Measurements from ENCODE around the gene UTP25. TPM values are rescaled to one million over a fixed set of nuclear protein-coding genes. Genes with fewer than 3 reads are reported as not detected.

UTP25 gene
- total and polyA plus RNA-seq, 2 of the 4 experiments (the other 2 are of a cell fraction) = 7.1 to 17.4 TPM

DNA sequence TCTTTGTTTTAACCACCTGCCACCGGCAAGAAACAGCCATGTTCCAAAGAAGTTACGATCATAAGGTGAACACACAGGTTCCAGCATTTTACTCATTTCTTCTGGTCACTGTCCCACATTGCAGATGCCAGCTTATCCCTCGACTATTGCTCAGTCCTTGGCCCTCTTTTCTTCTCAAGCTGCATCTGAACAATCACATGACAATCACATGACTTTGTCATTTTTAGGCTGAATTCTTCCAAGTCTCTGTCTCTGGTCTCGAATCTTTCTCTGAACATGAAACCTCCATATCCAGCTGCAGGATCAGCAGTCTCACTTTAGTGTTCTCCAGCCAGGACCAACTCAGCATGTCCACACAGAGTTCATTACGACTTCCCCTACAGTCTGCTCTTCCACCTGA, 53.8 kb downstream of the UTP25 start:
- H3K18ac ChIP-seq (ENCODE audit: low read depth, low read length) = no peak overlapping the region
- no peak overlapping the region for H3K4me3 ChIP-seq (ENCODE audit: insufficient read depth, low read depth, low read length)
- no peak overlapping the region for H4K8ac ChIP-seq (ENCODE audit: low read depth in 2 of 2, low read length in 2 of 2)
- H3K79me1 ChIP-seq (ENCODE audit: low read depth in 1 of 2, low read length in 2 of 2) = no peaks in the 10 kb centered on the region
- H3K14ac ChIP-seq (replicated peaks; ENCODE audit: low read depth, low read length) = no peak overlapping the region
- H3K23ac ChIP-seq (ENCODE audit: low read depth, low read length) = no peak overlapping the region
- H3K9ac ChIP-seq (ENCODE audit: low read depth, low read length) = no peak overlapping the region
- H3K4me2 ChIP-seq (ENCODE audit: low read depth, low read length) = no peak overlapping the region
- peaks cover 7% of the 10 kb centered on the region for H3K4me1 ChIP-seq (ENCODE audit: control insufficient read depth, insufficient read depth, low read length)
- H3K56ac ChIP-seq (ENCODE audit: extremely low read depth, insufficient read depth, low read length) = no peak overlapping the region
- ChIA-PET POLR2A (ENCODE audit: unreplicated experiment) (no interaction called here), CTCF (no interaction called here)
- 86% methylated on average over 5 of the region's 5 CpGs; no CpG with 5 or more reads in 1 of the 2 experiments for WGBS, 2 experiments (ENCODE audit: extremely low coverage in 2 of 2, insufficient read length in 1 of 2)
- no peak overlapping the region for H3K27ac ChIP-seq (ENCODE audit: insufficient read depth, low read length)
- no peaks in the 10 kb centered on the region for H4K20me1 ChIP-seq (ENCODE audit: insufficient read depth, low read length)
- H4K91ac ChIP-seq (ENCODE audit: insufficient read depth, low read depth, low read length) = no peak overlapping the region
- no peaks in the 10 kb centered on the region for H3K27me3 ChIP-seq (ENCODE audit: control insufficient read depth, insufficient read depth, low read length)
- no peak overlapping the region for H2AK9ac ChIP-seq (replicated peaks; ENCODE audit: low read depth, low read length, poor library complexity)
- H3K9me3 ChIP-seq (ENCODE audit: control insufficient read depth, insufficient read depth, low read length) = no peaks in the 10 kb centered on the region
- H3K9me1 ChIP-seq (ENCODE audit: insufficient read depth, low read length) = peaks cover 6% of the 10 kb centered on the region
- BruUV-seq (replicated peaks) = no TSS peak
- DNase-seq (no peak), ATAC-seq (ENCODE audit: low read depth) (no peak)
- H2BK20ac ChIP-seq (ENCODE audit: low read depth, low read length) = peak overlapping the region; percentile 34; the same call in 1 of the 2 replicates
- intact Hi-C loops (cut with micrococcal nuclease) (no loop called here), dilution Hi-C loops (cut with HindIII; ENCODE audit: low sequenced_read_pairs, unreplicated experiment) (no loop called here), in situ Hi-C loops (cut with MboI; ENCODE audit: low sequenced_read_pairs) (no loop called here)
- no peak overlapping the region for H2BK15ac ChIP-seq (ENCODE audit: low read depth, low read length)
- no peak overlapping the region for H2AFZ ChIP-seq (replicated peaks; ENCODE audit: low read length, poor library complexity)
- H3K4ac ChIP-seq (ENCODE audit: low read depth, low read length) = no peak overlapping the region
- H4K5ac ChIP-seq (ENCODE audit: low read depth, low read length) = no peak overlapping the region
- H2AK5ac ChIP-seq (ENCODE audit: low read depth, low read length) = peak overlapping the region; percentile 40; the same call in 1 of the 2 replicates
- H2BK120ac ChIP-seq (ENCODE audit: low read depth, low read length) = no peak overlapping the region
- no peak overlapping the region for H2BK5ac ChIP-seq (ENCODE audit: low read depth, low read length, poor library complexity, severe bottlenecking)
- no peaks in the 10 kb centered on the region for H3K36me3 ChIP-seq (ENCODE audit: control insufficient read depth, insufficient read depth, low read length)
- TF ChIP-seq POLR2A (IDR thresholded peaks at IDR 0.05; ENCODE audit: low read depth, low read length) (no peak), CHD1 (IDR thresholded peaks at IDR 0.05; ENCODE audit: low read depth, low read length) (no peak), CEBPB (IDR thresholded peaks at IDR 0.05; ENCODE audit: low read depth, low read length) (no peak), MAFK (IDR thresholded peaks at IDR 0.05; ENCODE audit: low read depth, low read length) (no peak), SMC3 (IDR thresholded peaks at IDR 0.05; ENCODE audit: low read depth, low read length) (no peak), MXI1 (IDR thresholded peaks at IDR 0.05; ENCODE audit: borderline replicate concordance, low read depth, low read length) (no peak), NFE2L2 (IDR thresholded peaks at IDR 0.05; ENCODE audit: low read depth, low read length) (no peak), BHLHE40 (IDR thresholded peaks at IDR 0.05; ENCODE audit: low read depth, low read length) (no peak), RCOR1 (IDR thresholded peaks at IDR 0.05; ENCODE audit: insufficient replicate concordance, low read length) (no peak), FOS (IDR thresholded peaks at IDR 0.05; ENCODE audit: low read depth, low read length) (no peak), RFX5 (IDR thresholded peaks at IDR 0.05; ENCODE audit: low read depth, low read length) (no peak), RAD21 (IDR thresholded peaks at IDR 0.05; ENCODE audit: low read length) (no peak), MAZ (IDR thresholded peaks at IDR 0.05; ENCODE audit: borderline replicate concordance, low read depth, low read length) (no peak)
- TF ChIP-seq, protein P1, sequence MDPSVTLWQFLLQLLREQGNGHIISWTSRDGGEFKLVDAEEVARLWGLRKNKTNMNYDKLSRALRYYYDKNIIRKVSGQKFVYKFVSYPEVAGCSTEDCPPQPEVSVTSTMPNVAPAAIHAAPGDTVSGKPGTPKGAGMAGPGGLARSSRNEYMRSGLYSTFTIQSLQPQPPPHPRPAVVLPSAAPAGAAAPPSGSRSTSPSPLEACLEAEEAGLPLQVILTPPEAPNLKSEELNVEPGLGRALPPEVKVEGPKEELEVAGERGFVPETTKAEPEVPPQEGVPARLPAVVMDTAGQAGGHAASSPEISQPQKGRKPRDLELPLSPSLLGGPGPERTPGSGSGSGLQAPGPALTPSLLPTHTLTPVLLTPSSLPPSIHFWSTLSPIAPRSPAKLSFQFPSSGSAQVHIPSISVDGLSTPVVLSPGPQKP (IDR thresholded peaks at IDR 0.05; ENCODE audit: borderline replicate concordance, low read depth, low read length) = no peak
- TF ChIP-seq, protein P2, sequence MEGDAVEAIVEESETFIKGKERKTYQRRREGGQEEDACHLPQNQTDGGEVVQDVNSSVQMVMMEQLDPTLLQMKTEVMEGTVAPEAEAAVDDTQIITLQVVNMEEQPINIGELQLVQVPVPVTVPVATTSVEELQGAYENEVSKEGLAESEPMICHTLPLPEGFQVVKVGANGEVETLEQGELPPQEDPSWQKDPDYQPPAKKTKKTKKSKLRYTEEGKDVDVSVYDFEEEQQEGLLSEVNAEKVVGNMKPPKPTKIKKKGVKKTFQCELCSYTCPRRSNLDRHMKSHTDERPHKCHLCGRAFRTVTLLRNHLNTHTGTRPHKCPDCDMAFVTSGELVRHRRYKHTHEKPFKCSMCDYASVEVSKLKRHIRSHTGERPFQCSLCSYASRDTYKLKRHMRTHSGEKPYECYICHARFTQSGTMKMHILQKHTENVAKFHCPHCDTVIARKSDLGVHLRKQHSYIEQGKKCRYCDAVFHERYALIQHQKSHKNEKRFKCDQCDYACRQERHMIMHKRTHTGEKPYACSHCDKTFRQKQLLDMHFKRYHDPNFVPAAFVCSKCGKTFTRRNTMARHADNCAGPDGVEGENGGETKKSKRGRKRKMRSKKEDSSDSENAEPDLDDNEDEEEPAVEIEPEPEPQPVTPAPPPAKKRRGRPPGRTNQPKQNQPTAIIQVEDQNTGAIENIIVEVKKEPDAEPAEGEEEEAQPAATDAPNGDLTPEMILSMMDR (conservative IDR thresholded peaks at IDR 0.05; ENCODE audit: low read depth, low read length) = no peak
- TF ChIP-seq, protein P3, sequence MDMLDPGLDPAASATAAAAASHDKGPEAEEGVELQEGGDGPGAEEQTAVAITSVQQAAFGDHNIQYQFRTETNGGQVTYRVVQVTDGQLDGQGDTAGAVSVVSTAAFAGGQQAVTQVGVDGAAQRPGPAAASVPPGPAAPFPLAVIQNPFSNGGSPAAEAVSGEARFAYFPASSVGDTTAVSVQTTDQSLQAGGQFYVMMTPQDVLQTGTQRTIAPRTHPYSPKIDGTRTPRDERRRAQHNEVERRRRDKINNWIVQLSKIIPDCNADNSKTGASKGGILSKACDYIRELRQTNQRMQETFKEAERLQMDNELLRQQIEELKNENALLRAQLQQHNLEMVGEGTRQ (IDR thresholded peaks at IDR 0.05; ENCODE audit: low read depth, low read length) = no peak
